Skeletal muscle tissue (tissue), 4 donors: Measurements from ENCODE around the gene EFCAB14. TPM values are rescaled to one million over a fixed set of nuclear protein-coding genes. Genes with fewer than 3 reads are reported as not detected.
A peak's percentile ranks its signal among the peaks of the same experiment; 100 is the strongest.
"Not testable (repeated sequence)": the region's sequence is repeated elsewhere in the genome, so short reads cannot be mapped to it uniquely, and the experiment has no call there.

Experiments
- H3K27ac ChIP-seq: one replicate; pipeline ENCODE4 v1.7.0; 2013; ENCODE audit warnings: mild to moderate bottlenecking, low read depth, low read length, inconsistent platforms
- H3K27me3 ChIP-seq, 3 donors: one replicate each; pipeline ENCODE4 v1.7.0; 2013; ENCODE audit warnings: low read length in 3 of 3; ENCODE audit not compliant: control insufficient read depth in 3 of 3, insufficient read depth in 3 of 3
- H3K36me3 ChIP-seq, 3 donors: one replicate each; pipeline ENCODE4 v1.7.0; 2013; ENCODE audit warnings: low read length in 3 of 3; ENCODE audit not compliant: control insufficient read depth in 3 of 3, insufficient read depth in 3 of 3
- H3K4me1 ChIP-seq, 3 donors: one replicate each; pipeline ENCODE4 v1.7.0; 2013; ENCODE audit warnings: low read length in 3 of 3, mild to moderate bottlenecking in 3 of 3; ENCODE audit not compliant: control insufficient read depth in 3 of 3, insufficient read depth in 3 of 3
- H3K4me3 ChIP-seq, 3 donors: one replicate each; pipeline ENCODE4 v1.7.0; 2013; ENCODE audit warnings: low read length in 3 of 3
- H3K9ac ChIP-seq, 3 donors: one replicate each; pipeline ENCODE4 v1.7.0; 2013; ENCODE audit warnings: low read length in 3 of 3, mild to moderate bottlenecking in 3 of 3, moderate library complexity in 2 of 3, low read depth in 1 of 3
- H3K9me3 ChIP-seq, 3 donors: one replicate each; pipeline ENCODE4 v1.7.0; 2013; ENCODE audit warnings: low read length in 3 of 3; ENCODE audit not compliant: control insufficient read depth in 3 of 3
- total RNA-seq: library from RNA; depleted of rRNA; stranded (reverse); fragments of >200 nt; gene quantifications from one replicate; pipeline ENCODE4 v1.2.3, GENCODE V29; 2014
- donor health status: Osteomylitis.

The EFCAB14 gene
- total RNA-seq, 1 donor from 2014 or later = 50.6 TPM

GRCh38 chr1:46723901-46724300 lies 5.0 kb upstream of the EFCAB14 start:
- peaks cover 10 to 12% (median 12%) of the 10 kb centered on the region in 3 donors for H3K4me1 ChIP-seq
- no peaks in the 10 kb centered on the region for H3K36me3 ChIP-seq
- no peak overlapping the region for H3K9ac ChIP-seq
- H3K9me3 ChIP-seq = no peaks in the 10 kb centered on the region
- peaks cover 0 to 7% (median 4%) of the 10 kb centered on the region in 3 donors for H3K27me3 ChIP-seq
- H3K27ac ChIP-seq = no peak overlapping the region
- no peak overlapping the region for H3K4me3 ChIP-seq

GRCh38 chr1:46721686-46722205 lies 2.8 kb upstream of the EFCAB14 start:
- Histone ChIP-seq H3K9ac (no peak overlapping the region), H3K27me3 (no peaks in the 10 kb centered on the region), H3K27ac (no peak overlapping the region), H3K36me3 (no peaks in the 10 kb centered on the region), H3K4me3 (no peak overlapping the region), H3K4me1 (peaks cover 27 to 30% (median 28%) of the 10 kb centered on the region in 3 donors), H3K9me3 (no peaks in the 10 kb centered on the region)

DNA sequence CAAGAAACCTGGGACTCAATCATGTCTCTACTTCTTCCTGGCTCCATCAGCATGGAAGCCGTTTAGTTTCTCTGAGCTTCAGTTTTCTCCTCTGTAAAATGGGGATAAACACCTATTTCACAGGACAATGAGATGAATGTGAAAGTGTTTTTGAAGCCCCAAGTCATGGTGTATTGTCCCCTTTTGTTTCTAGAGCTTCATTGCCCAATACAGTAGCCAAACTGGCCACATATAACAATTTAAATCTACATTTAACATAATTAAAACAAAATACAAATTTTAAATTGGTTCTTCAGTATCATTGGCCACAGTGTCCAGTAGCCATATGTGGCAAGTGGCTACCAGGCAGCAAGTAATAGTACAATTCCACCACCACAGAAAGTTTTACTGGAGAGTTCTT lies 2.3 kb upstream of the EFCAB14 start:
- Histone ChIP-seq H3K4me3 (no peak overlapping the region), H3K27me3 (no peaks in the 10 kb centered on the region), H3K9ac (no peak overlapping the region), H3K4me1 (peaks cover 30 to 34% (median 30%) of the 10 kb centered on the region in 3 donors), H3K9me3 (no peaks in the 10 kb centered on the region), H3K27ac (no peak overlapping the region), H3K36me3 (no peaks in the 10 kb centered on the region)

DNA sequence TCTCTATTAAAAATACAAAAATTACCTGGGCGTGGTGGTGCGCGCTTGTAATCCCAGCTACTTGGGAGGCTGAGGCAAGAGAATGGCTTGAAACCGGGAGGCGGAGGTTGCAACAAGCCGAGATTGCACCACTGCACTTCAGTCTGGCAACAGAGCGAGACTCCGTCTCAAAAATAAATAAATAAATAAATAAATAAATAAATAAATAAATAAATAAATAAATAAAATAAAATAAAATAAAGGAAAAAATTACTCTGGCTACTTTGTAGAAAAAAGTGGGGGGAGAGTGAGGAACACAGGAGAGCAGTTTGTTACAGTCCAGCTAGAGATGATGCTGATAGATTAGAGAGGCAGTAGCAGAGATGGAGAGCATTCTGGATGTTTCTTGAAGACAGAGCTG lies 1.4 kb upstream of the EFCAB14 start:
- H3K27ac ChIP-seq, H3K27me3 ChIP-seq, H3K9ac ChIP-seq, H3K4me3 ChIP-seq, H3K9me3 ChIP-seq, H3K36me3 ChIP-seq: not testable (repeated sequence)
- H3K4me1 ChIP-seq = peaks cover 30 to 34% (median 30%) of the 10 kb centered on the region in 3 donors

GRCh38 chr1:46719689-46720088 lies 775 bp upstream of the EFCAB14 start:
- Histone ChIP-seq H3K4me1 (peaks cover 24 to 28% (median 26%) of the 10 kb centered on the region in 3 donors), H3K9ac (peak overlapping the region in 2 of 3 donors; percentile 91 to 95), H3K27me3 (no peaks in the 10 kb centered on the region), H3K36me3 (peaks cover 2 to 11% (median 3%) of the 10 kb centered on the region in 3 donors), H3K9me3 (no peaks in the 10 kb centered on the region), H3K4me3 (peak overlapping the region; percentile 74 to 96 (median 92)), H3K27ac (peak overlapping the region; percentile 79)

DNA sequence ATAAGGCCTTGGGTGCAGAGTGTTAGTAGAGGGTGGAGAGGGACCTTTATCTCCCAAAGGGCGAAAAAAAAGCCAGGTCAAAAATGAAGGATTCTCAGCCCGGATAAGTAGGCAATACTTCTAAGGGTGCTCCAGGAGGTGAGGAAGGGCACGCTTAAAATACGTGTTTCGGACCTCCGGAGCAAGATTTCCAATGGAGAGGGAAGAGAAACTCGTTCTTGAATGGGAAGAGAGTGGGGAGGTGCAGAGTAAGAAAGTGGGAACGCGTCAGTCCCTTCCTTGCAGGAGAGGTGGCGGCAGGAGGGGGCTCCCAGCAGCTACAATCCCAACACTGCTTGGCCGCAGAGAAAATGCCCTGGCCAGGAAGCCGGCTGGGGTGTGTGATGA lies 581 bp downstream of the EFCAB14 start:
- H3K36me3 ChIP-seq = peaks cover 3 to 13% (median 5%) of the 10 kb centered on the region in 3 donors
- peak overlapping the region; percentile 86 to 96 (median 92) for H3K4me3 ChIP-seq
- H3K27ac ChIP-seq = peak overlapping the region; percentile 79
- peak overlapping the region; percentile 91 to 95 (median 92) for H3K9ac ChIP-seq
- H3K27me3 ChIP-seq = no peaks in the 10 kb centered on the region
- no peaks in the 10 kb centered on the region for H3K9me3 ChIP-seq
- peaks cover 24 to 28% (median 26%) of the 10 kb centered on the region in 3 donors for H3K4me1 ChIP-seq

GRCh38 chr1:46717654-46718053 lies 1.3 kb downstream of the EFCAB14 start:
- Histone ChIP-seq H3K4me3 (peak overlapping the region; percentile 86 to 96 (median 92)), H3K4me1 (peaks cover 24 to 28% (median 26%) of the 10 kb centered on the region in 3 donors), H3K27ac (peak overlapping the region; percentile 79), H3K9ac (peak overlapping the region; percentile 91 to 95 (median 92)), H3K36me3 (peaks cover 5 to 13% (median 5%) of the 10 kb centered on the region in 3 donors), H3K27me3 (no peaks in the 10 kb centered on the region), H3K9me3 (no peaks in the 10 kb centered on the region)

- no peak overlapping the region for H3K27ac ChIP-seq
- H3K4me3 ChIP-seq = no peak overlapping the region
- H3K27me3 ChIP-seq = no peaks in the 10 kb centered on the region
- H3K4me1 ChIP-seq = peaks cover 24 to 28% (median 26%) of the 10 kb centered on the region in 3 donors
- no peaks in the 10 kb centered on the region for H3K9me3 ChIP-seq
- peaks cover 5 to 13% (median 9%) of the 10 kb centered on the region in 3 donors for H3K36me3 ChIP-seq
- no peak overlapping the region for H3K9ac ChIP-seq
Observed at GRCh38 chr1:46714976-46715375, 3.9 kb downstream of the EFCAB14 start.

GRCh38 chr1:46708121-46708520 lies 10.8 kb downstream of the EFCAB14 start:
- Histone ChIP-seq H3K4me1 (no peaks in the 10 kb centered on the region), H3K4me3 (no peak overlapping the region), H3K27ac (no peak overlapping the region), H3K9me3 (no peaks in the 10 kb centered on the region), H3K36me3 (peaks cover 14 to 36% (median 32%) of the 10 kb centered on the region in 3 donors), H3K9ac (no peak overlapping the region), H3K27me3 (no peaks in the 10 kb centered on the region)

GRCh38 chr1:46705408-46705807 lies 13.5 kb downstream of the EFCAB14 start:
- Histone ChIP-seq H3K4me3 (no peak overlapping the region), H3K9ac (no peak overlapping the region), H3K27ac (no peak overlapping the region), H3K36me3 (peaks cover 13 to 38% (median 37%) of the 10 kb centered on the region in 3 donors), H3K27me3 (no peaks in the 10 kb centered on the region), H3K4me1 (no peaks in the 10 kb centered on the region), H3K9me3 (no peaks in the 10 kb centered on the region)
